Measurements from ENCODE around the gene FAM20A. TPM values are rescaled to one million over a fixed set of nuclear protein-coding genes. Genes with fewer than 3 reads are reported as not detected.

Gene FAM20A
- total RNA-seq, 4 donors from 2014 or later, result 13.1 to 55.8 (median 15.1) TPM

DNA sequence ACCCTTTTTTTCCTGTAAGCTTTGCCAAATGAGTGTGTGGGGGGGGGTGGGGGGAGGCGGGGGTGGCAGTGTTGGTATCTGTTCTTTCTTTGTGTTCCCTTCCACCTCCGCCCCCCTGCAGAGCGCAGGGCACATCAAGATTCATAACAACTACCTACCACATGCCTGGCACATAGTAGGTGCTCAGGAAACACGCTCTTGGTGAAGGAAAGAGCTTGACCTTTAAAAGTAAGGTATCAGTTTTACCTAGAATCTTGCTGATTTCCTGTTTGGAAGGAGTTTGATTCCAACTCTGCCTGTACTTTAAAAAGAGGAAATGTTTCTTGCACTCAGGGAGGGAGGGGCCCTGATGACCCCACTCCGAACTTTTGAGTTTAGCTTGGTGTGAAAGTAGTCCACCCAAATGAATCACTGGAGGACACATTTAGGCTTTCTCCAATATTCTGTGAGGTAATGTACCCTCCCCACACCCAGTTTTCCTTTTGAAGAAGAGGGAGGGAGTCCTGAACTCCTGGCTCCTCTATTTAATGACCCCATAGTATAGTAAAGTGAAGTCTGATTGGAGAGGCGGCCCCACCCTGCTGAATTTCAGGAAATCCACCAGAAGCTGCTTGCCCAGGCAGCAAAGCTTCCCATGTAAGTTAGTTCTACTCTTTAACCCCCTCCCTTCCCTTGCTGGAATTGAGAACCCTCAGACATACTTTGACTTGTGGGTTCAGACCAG lies 560 bp upstream of the FAM20A start:
- peak; percentile 39 for ATAC-seq (ENCODE audit: low FRiP score)
- TF ChIP-seq, protein P1, sequence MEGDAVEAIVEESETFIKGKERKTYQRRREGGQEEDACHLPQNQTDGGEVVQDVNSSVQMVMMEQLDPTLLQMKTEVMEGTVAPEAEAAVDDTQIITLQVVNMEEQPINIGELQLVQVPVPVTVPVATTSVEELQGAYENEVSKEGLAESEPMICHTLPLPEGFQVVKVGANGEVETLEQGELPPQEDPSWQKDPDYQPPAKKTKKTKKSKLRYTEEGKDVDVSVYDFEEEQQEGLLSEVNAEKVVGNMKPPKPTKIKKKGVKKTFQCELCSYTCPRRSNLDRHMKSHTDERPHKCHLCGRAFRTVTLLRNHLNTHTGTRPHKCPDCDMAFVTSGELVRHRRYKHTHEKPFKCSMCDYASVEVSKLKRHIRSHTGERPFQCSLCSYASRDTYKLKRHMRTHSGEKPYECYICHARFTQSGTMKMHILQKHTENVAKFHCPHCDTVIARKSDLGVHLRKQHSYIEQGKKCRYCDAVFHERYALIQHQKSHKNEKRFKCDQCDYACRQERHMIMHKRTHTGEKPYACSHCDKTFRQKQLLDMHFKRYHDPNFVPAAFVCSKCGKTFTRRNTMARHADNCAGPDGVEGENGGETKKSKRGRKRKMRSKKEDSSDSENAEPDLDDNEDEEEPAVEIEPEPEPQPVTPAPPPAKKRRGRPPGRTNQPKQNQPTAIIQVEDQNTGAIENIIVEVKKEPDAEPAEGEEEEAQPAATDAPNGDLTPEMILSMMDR (IDR thresholded peaks at IDR 0.05), result no peak

DNA sequence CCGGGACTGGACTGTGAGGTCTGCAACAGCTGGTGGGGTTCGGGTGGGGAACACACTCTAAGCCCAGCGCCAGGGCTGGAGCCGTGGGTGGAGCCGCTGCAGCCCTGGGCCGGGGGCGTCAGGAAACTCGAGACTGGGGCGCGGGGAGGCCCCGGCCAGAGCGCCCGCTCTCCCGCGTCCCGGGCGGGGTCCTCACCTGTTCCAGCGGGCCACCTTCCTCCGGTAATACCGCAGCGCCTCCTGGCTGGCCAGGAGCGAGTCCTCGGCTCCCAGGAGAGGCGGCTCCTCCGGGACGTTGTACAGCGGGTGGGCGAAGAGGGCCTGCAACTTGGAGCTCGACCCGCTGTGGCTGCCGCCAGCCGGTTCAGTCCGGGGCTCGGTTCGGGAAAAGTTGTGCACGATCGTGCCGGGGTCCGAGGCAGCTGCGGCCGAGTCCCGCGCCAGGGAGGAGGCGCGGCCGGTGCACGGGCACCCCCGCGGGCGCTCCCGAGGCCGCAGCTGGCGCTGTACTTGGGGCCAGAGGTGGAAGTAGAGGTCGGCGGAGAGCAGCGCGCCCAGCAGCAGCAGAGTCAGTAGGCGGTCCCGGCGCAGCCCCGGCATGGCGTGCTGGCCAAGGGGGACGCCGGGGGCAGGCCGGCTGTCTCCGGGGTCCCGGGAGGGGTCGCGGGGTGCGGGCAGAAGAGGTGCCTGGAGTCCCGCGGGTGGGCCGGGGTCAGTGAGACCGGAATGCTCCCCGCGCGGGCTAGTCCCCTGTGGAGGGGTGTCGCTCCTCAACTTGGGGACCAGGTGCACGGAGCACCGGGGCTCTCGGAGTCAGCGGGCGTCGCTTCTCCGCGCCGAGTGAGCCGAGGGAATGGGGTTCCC lies 868 bp downstream of the FAM20A start:
- ATAC-seq (ENCODE audit: low FRiP score) (peak; percentile 30), DNase-seq (ENCODE audit: low spot score) (no peak)
- TF ChIP-seq, protein P1 (IDR thresholded peaks at IDR 0.05), result no peak

More for the DNA sequence above, 560 bp upstream of the FAM20A start:
- DNase-seq (ENCODE audit: low spot score), result no peak

DNA sequence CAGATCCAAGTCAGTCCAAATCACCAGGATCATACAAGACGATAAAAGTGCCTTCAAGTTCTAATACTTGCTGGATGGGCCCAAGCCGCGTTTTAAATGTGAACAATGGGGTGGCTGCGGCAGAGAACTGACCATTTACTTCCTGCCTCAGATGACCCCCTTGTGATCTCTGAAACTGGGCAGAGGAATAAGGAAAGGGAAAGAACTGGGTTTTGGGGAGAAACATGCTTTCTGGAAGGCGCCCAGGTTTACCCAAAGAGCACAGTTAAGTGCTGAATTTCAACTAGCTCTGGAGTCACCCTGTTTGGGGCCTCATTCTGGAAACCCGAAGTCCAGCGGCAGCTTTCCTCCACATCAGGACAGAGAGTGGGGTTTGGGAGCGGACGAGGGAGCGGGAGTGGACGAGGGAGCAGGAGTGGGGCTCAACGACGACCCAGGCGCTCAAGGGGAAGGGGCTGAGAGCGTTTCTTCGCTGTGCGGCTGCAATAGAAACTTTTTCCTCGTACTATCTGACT lies 1.6 kb downstream of the FAM20A start:
- no peak for DNase-seq (ENCODE audit: low spot score)
- TF ChIP-seq, protein P1 (IDR thresholded peaks at IDR 0.05), result no peak
- peak; percentile 0 for ATAC-seq (ENCODE audit: low FRiP score)

DNA sequence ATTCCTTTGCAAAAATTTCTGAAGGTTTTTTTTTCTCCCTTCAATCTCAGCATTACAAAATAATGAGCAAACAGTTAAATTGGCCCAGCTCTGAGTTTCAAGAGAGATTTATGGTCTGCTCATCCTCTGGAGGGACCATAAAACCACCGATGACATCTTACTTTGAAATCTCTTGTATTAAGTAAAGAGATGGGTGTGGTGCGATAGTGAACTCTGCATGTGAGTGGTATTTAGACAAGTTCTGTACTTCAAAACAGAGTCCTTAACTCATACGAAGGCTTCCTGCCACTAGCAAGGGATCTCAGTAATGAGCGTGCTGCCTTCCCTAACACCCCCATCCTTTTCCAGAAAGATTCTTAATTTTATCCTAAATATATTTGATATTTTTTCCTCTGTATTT lies 2.1 kb downstream of the FAM20A start:
- no peak for DNase-seq (ENCODE audit: low spot score)
- TF ChIP-seq, protein P1 (IDR thresholded peaks at IDR 0.05), result no peak
- ATAC-seq (ENCODE audit: low FRiP score), result peak; percentile 39

DNA sequence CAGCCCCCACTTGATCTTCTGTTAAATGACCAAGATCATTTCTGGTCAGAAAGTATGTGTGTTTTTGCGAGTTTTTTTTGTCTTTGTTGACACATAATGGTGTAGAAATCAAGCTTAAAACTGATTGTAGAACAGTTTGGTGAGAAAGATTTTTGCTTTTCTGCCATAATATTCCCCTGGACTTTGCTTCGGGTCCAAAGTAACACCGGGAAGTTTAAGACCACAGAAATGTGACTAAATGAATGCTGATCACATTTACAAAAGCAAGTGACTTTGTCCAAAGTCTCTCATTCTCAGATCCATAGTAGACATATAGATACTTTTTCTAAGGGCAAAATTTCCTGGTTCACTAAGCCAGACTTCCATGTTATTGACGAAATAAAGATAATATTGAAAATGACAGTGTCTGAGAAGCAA lies 2.6 kb downstream of the FAM20A start:
- TF ChIP-seq, protein P1 (IDR thresholded peaks at IDR 0.05), result no peak
- ATAC-seq (ENCODE audit: low FRiP score) (no peak), DNase-seq (ENCODE audit: low spot score) (no peak)

DNA sequence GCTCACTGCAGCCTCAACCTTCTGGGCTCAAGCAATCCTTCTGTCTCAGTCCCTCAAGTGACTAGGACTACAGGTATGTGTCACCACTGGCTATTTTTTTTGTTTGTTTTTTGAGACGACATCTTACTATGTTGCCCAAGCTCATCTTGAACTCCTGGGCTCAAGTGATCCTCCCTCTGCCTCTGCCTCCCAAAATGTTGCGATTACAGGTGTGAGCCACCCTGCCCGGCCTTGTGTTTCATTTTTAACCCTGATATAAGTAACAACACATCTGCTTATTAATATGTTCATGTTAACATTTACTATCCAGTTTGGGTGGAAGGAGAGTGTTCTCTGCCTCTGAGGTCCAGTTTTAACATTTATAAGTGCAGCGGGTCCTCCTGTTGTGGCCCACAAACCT lies 3.1 kb downstream of the FAM20A start:
- TF ChIP-seq, protein P1 (IDR thresholded peaks at IDR 0.05), result no peak
- ATAC-seq (ENCODE audit: low FRiP score) (no peak), DNase-seq (ENCODE audit: low spot score) (no peak)
